Measurements from ENCODE around the gene EBF3. TPM values are rescaled to one million over a fixed set of nuclear protein-coding genes. Genes with fewer than 3 reads are reported as not detected.
A peak's percentile ranks its signal among the peaks of the same experiment; 100 is the strongest.

The EBF3 gene
- total RNA-seq, 1 donor from 2014 or later = 544 TPM

DNA sequence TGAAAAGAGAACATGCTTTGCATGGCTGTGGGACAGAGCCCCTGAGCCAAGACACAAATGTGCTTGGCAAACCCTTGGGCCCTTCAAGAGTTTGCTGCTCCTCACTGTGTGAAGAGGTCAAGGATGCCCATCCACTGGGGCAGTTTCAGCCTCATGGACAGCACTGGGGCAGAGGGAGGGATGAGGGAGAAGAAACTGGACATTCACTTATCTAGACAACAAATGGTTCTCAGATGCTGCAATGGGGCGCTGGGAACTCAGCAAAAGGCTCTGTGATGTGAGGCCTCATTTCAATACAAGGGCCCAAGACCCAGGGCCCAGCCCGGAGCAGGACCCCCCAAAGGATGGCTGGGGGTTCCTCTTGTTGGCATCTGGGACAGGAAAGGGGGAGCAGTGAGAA lies 49.1 kb downstream of the EBF3 start:
- peaks cover 14% of the 10 kb centered on the region for H3K36me3 Mint-ChIP-seq (ENCODE audit: unreplicated experiment)
- peak overlapping the region; percentile 68 for H3K4me3 Mint-ChIP-seq (ENCODE audit: unreplicated experiment)
- H3K4me1 Mint-ChIP-seq (ENCODE audit: low read depth, unreplicated experiment) = peaks cover 58% of the 10 kb centered on the region
- DNase-seq = peak; percentile 2
- TF ChIP-seq, protein P1, sequence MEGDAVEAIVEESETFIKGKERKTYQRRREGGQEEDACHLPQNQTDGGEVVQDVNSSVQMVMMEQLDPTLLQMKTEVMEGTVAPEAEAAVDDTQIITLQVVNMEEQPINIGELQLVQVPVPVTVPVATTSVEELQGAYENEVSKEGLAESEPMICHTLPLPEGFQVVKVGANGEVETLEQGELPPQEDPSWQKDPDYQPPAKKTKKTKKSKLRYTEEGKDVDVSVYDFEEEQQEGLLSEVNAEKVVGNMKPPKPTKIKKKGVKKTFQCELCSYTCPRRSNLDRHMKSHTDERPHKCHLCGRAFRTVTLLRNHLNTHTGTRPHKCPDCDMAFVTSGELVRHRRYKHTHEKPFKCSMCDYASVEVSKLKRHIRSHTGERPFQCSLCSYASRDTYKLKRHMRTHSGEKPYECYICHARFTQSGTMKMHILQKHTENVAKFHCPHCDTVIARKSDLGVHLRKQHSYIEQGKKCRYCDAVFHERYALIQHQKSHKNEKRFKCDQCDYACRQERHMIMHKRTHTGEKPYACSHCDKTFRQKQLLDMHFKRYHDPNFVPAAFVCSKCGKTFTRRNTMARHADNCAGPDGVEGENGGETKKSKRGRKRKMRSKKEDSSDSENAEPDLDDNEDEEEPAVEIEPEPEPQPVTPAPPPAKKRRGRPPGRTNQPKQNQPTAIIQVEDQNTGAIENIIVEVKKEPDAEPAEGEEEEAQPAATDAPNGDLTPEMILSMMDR (IDR thresholded peaks at IDR 0.05; ENCODE audit: partially characterized antibody, unreplicated experiment) = no peak
- H3K9me3 Mint-ChIP-seq (ENCODE audit: unreplicated experiment) = peaks cover 66% of the 10 kb centered on the region
- peaks cover 44% of the 10 kb centered on the region for H3K27me3 Mint-ChIP-seq (ENCODE audit: unreplicated experiment)
- peak overlapping the region; percentile 38 for H3K27ac Mint-ChIP-seq (ENCODE audit: unreplicated experiment)

DNA sequence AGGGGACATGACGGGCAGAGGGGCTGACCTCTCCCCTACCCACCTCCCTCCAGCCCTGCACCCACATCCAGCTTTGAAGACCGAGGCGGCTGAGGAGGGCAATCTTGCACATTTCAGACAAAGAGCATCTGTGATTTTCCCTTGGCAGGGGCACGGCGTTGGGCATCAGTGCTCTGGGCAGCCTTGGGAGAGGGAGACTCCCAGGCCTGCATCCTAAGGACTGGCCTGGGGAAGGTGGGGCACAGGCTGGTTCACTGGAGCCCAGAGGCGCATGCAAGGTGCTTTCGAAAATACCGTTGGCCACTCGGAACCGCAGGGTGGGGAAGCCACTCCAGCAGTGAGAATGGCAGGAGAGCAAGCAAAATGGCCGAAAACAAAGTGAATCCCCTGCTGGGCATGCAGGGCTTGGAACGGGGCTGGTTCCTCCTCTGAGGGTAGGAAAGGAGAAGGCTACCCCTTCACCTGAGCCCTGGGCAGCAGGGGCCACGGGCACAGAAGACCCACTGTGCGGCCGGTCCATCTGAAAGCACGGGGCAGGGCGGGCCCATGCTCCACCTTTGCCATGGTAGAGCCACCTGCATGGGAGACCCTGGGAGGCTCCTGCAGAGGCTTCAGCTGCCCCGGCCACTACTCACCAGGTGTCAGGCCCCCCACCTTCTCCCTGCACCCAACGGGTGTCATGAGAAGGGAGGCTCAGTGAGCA lies 49.8 kb downstream of the EBF3 start:
- Mint-ChIP-seq H3K9me3 (ENCODE audit: unreplicated experiment) (peaks cover 68% of the 10 kb centered on the region), H3K4me3 (ENCODE audit: unreplicated experiment) (peak overlapping the region; percentile 47), H3K27ac (ENCODE audit: unreplicated experiment) (peak overlapping the region; percentile 64), H3K4me1 (ENCODE audit: low read depth, unreplicated experiment) (peaks cover 62% of the 10 kb centered on the region), H3K36me3 (ENCODE audit: unreplicated experiment) (peaks cover 14% of the 10 kb centered on the region), H3K27me3 (ENCODE audit: unreplicated experiment) (peaks cover 46% of the 10 kb centered on the region)
- TF ChIP-seq, protein P1 (IDR thresholded peaks at IDR 0.05; ENCODE audit: partially characterized antibody, unreplicated experiment) = no peak
- peak; percentile 12 for DNase-seq

DNA sequence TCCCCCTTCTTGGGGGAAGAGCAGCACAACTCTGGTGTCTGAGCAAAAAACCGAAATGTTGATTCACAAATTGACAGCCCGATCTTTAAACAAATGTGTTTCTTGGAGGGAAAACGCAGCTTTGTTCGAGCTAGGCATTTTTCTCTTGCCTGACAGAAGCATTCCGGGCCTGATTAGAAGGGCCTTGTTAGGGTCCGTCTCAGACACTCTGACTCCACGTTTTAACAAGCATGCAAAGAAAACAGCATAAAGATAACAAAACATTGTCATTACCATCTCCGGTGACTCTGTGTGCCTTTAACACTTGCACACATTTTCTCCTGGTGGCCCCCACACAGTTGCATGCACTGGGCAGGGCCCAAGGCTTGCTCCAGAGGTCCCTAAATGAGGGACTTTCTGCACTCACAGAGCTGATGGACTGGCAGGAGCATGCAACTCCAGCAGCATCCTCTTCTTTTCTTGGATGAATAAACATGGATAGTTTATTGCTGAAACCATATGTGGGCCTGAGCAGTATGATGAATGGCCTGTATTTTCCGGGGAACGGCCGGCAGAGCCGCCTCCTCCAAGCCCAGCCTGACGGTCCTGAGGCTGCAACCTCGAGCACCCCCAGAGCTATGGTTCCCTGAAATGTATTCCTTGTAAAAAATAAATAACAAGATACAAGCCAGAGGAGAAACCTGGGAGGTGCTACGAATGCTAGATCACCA lies 50.9 kb downstream of the EBF3 start:
- H3K27ac Mint-ChIP-seq (ENCODE audit: unreplicated experiment) = peak overlapping the region; percentile 69
- peak overlapping the region; percentile 74 for H3K4me3 Mint-ChIP-seq (ENCODE audit: unreplicated experiment)
- peaks cover 44% of the 10 kb centered on the region for H3K27me3 Mint-ChIP-seq (ENCODE audit: unreplicated experiment)
- H3K36me3 Mint-ChIP-seq (ENCODE audit: unreplicated experiment) = peaks cover 11% of the 10 kb centered on the region
- peaks cover 69% of the 10 kb centered on the region for H3K9me3 Mint-ChIP-seq (ENCODE audit: unreplicated experiment)
- DNase-seq = peak; percentile 6
- TF ChIP-seq, protein P1 (IDR thresholded peaks at IDR 0.05; ENCODE audit: partially characterized antibody, unreplicated experiment) = no peak
- H3K4me1 Mint-ChIP-seq (ENCODE audit: low read depth, unreplicated experiment) = peaks cover 62% of the 10 kb centered on the region

DNA sequence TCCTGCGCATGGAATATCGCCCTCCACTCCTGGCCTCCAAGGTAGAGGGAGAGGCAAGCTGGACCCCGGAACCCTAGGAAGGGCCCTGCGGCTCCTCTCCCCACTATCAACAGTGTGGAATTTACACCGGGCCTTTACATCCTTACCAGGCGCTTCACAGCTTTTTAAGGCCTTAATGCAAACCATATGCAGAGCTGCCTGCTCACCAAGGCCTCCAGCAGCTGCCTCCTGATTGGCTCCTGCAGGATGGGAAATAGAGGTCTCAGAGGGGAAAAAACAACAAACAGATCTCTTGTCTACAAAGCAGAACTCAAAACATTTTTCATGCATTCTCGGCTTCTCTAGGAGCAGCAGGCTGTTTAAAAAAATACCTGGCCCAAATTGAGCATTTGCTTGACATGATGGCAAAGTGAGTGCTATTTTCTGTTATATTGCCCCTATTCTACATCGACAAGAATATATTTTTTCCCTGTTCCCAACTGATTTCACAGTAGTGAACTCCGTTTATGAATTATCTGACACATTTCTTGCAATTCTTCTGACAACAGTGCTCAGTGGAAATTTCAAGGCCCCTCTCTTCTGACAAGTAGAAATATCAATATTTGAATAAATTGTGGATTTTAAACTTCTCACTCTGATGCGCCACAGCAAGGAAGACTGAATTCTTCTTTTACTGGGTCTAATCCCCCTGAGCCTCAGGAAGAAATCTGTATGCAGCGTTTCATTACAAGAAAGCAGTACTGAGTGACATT lies 51.7 kb downstream of the EBF3 start:
- peak; percentile 10 for DNase-seq
- Mint-ChIP-seq H3K4me1 (ENCODE audit: low read depth, unreplicated experiment) (peaks cover 66% of the 10 kb centered on the region), H3K27me3 (ENCODE audit: unreplicated experiment) (peaks cover 43% of the 10 kb centered on the region), H3K36me3 (ENCODE audit: unreplicated experiment) (peaks cover 9% of the 10 kb centered on the region), H3K9me3 (ENCODE audit: unreplicated experiment) (peaks cover 73% of the 10 kb centered on the region), H3K4me3 (ENCODE audit: unreplicated experiment) (peak overlapping the region; percentile 74), H3K27ac (ENCODE audit: unreplicated experiment) (peak overlapping the region; percentile 69)
- TF ChIP-seq, protein P1 (IDR thresholded peaks at IDR 0.05; ENCODE audit: partially characterized antibody, unreplicated experiment) = no peak

All from glutamatergic neuron (in vitro differentiated cells).